Limb (tissue), 2 donors: Measurements from ENCODE around the gene GCN1.

ENCODE experiments used
- DNase-seq, 2 donors: peaks; one replicate each; pipeline ENCODE4 v3.0.0-alpha.2; 2016; ENCODE audit errors: extremely low spot score in 2 of 2

Gene GCN1

DNA sequence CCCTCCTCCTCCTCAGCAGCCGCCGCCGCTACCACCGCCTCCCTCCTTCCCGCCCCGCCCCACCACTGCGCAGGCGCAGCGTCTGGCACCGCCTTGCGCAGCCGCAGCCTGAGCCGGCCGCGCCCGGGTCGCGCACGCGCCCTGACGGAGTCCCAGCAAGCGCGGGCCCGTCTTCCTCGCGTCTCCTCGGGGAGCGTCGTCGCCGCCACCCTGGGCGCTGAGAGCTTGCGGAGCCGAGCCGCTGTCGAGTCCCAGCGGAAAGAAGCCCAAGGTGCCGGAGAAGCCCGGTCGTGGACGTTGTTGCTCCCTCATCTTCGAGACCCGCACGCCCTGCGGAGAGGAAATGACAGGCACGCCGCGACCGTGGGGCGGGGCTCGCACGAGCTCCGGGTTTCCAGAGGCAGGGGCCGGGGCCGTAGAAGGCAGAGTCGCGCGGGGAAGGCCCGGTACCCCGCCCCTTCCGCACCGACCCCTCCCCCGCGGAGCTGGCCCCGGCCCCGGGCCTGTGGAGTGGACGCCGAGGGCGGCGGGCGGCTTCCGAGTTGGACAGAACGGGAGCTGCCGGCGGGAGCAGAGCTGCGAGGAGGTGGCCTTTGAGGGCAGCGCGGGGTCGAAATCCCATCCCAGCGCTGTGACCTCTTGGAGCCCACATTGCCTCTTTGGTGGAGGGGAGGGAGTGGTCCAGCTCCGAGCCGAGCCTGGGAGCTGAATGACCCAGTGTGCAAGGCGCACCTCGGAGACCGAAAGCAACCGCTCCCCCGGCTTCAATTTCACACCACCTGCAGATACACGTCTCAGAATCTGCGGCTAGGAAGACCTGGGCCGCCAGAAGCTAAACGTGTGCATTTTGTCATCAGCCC is 77.5 kb downstream of the GCN1 start:
- DNase-seq: peak; percentile 94 to 98

DNA sequence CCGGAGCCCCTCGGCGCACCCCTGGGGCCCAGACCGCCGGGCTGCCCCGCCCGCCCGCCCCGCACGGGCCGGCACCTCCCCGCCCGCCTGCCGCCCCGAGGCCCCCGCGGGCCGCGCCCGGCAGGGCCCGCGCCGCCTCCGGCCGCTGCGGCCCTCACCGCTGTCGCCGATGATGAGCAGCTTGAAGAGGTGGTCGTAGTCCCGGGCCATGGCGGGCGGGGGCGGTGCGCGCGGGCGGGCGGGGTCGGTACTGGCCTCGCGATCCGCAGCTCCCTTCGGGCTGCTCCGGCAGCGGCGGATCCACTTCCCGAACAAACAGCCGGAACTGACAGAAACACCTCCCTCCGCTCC is 78.1 kb downstream of the GCN1 start, which contains the start of gene RAB35:
RAB35 (minus strand) TSS at position 313 of the 351 bp plus-strand sequence; CDS start at position 210, 103 bp downstream.
- no peak for DNase-seq

DNA sequence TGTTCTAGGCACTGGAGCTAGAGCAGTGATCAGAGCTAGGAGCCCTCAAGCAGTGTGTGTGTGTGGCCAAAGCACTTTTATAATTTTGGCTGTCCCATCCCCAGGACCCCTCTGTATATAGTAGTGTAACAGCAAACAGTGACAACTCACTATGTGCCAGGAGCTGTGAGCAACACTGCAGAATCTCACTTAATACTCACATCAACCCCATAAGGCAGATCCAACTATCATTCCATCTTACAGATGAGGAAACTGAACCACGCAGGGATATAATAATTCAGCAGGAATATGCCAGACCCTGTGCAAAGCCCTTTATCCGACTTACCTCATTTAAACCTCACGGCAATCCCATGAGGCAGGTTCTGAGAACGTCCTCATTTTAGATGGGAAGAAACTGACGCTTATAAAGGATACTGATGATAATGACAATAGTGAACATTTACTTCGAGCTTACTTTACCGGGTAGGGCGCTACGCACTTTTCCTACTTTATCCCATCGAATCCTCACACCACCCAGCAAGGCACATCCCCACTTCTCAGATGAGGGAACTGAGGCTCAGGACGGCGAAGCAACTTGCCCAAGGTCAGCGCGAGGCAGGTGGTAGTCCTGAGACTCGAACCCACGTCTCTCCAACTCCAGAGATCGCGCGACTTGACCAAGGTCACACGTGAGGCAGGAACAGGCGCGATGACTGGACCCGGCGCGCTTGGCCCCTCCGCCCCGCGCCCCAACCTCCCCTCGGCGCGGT is 78.6 kb downstream of the GCN1 start:
- DNase-seq: peak in 1 of 2 donors; percentile 54

DNA sequence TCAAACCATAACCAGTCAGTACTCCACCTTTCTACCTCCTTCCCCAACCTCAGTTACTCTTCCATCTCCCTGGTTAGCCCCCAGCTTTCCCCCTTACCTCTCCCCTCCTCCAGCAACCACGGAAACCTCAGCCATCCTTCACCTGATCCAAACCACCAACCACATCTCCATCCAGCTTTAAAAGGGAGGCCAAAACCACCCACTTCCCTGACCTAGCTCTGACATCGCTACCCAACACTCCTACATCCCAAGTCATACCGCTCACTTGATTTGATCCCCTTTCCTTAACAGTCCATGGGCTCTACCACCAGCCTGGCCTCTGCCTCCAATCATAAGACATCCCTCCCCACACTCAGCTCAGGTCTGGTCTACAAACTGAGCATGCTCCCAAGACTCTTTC is 79.4 kb downstream of the GCN1 start:
- no peak for DNase-seq

DNA sequence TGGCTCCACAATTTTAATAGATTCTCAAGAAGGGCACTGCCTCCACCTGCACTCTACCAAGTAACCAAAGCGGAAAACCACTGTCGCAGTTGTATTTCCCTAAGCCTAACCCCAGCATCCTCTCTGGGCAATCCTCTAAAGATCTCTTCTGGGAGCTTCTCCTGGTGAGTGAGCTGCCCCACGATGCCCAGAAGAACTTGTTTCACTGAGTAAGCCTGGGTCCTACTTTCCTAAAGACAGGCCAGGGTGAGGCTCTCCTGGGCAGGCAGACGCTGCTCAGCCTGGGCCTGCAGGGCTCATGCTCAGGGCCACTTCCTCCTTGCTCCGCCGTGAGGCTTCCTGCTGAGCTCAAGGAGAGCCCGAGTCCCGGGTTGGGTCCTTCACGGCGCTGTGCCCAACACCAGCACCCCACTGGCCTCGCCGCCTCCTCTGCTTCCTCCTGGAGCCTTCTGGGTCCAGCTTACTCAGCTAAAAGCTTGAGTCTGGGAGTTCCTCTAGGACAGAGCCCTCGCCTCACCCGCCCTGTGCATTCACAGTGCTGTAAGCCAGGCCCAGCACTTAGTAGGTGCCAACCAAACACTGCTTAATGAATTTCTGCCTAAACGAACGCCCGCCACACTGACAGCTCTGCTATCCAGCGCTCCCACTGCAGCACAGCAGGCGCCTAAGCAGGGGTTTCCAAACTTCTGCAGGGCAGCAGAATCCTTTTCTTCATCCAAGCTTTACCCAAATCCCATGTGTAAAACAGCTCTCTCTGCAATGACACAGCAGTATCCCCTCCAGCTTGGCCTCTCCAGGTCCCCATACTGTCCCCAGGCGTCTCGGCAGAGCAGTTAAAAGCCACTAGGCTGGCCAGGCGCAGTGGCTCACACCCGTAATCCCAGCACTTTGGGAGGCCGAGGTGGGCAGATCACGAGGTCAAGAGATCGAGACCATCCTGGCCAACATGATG is 83.7 kb downstream of the GCN1 start:
- DNase-seq: no peak

DNA sequence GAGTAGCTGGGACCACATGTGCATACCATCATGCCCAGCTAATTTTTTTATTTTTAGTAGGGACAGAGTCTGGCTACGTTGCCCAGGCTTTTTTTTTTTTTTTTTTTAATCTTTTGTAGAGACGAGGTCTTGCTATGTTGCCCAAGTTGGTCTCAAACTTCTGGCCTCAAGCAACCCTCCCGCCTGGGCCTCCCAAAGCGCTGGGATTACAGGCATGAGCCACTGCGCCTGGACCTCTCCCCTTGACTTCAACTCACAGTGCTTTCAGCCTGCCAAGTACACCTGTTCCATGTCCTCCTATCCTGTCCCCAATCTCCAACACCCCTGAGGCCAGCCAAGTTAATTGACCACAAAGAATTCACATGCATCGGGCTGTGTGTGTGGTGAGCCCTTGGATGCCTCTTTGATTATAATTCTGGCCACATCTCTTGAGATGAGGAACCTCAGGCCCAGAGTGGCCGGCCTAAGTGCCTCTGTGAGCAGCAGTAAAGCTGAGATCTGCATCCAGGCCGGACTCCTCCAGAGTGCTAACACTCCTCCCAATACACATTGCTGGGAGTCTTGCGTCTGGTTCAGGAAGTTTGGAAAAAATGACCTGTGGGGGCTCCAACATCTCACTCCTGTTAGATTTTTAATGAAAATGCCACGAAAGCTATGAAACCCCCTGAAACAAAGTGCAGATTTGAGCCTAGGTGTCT is 84.8 kb downstream of the GCN1 start:
- no peak for DNase-seq

DNA sequence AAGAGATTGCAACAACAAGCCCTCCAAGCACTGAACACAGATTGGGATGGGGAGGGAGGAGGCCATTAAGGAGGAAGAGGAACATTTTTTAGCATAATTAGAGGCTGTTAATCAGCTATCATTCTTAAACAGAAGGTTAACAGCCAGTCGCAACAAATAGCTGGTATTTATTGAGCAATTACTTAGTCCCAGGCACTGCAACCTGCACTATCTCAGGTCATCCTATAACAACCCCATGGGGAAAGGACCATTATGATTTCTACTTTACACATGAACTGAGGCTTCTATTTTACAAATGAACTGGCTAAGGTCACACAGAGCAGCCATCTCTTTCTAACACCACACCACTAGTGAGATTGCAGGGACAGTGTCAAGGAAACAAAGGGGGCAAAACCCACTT is 88.4 kb downstream of the GCN1 start:
- DNase-seq: no peak

DNA sequence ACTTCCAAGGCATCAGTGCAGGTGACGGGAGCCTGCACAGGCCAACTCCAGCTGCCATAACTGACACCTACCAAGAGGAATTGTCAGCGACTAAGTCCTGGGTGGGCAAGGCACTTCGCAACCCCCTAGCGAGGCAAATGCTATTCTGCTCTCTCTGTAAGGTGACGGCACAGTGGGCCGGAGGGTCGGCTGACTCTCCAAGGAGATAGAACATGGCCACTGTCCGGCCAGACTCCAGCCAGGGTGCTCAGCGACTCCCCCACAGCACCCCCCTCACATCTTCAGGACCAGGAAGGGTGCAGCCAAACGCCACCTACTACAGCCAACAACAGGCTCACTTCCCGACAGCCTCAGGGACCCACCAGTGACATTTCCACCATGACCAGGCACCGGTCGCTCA is 91.1 kb downstream of the GCN1 start:
- no peak for DNase-seq

DNA sequence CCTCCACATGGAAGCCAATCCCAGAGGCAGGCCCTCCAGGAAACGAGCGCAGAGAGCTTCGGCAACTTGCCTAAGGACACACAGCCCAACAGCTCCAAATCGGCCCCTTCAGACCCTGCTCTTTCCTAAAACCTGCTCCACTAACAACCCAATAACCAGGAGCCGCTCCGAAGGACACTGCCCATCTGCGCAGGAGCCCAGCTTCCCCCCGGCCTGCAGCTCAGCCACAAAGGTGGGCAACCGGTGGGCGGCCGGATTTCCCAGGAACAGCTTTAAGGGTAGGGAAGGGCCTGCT is 91.5 kb downstream of the GCN1 start:
- DNase-seq: no peak

DNA sequence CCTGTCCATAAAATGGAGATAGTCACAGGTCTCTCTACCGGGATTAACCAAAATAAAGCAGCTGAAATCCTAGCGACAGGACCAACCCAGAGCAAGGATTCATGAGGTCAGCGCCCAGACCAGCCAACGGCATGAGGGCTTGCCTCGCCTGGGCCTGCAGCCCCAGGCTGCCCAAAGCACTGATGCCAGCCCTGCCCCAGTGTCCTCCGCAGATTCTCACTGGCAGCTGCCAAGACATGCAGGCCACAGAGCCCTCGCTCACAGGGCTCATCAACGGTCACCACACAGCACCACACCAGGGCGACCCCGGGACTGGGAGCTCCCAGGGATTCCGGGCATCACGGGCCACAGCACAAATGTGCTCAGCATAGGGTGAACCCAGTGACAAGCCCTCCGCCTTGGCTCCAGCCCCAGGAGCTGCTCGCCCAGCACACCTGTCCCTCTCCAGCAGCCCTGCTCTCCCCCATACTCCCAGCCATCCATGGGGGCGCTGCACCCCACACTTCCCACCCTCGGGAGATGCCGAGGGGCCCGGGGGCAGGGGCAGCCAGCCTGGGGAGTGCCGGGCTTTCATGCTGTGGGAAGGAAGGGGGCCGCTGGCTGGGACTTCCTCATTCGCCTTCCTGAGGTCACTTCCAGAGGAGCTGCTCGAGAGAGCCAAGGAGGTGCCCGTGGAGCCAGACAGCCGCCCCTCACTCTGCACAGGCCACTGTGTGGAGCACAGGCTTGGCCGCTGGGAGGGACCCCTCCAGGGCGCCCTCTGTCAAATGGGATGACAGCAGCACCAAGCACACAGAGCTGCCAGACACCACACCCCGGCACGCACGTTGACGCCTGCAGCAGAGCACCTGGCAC is 92.1 kb downstream of the GCN1 start:
- DNase-seq: no peak

DNA sequence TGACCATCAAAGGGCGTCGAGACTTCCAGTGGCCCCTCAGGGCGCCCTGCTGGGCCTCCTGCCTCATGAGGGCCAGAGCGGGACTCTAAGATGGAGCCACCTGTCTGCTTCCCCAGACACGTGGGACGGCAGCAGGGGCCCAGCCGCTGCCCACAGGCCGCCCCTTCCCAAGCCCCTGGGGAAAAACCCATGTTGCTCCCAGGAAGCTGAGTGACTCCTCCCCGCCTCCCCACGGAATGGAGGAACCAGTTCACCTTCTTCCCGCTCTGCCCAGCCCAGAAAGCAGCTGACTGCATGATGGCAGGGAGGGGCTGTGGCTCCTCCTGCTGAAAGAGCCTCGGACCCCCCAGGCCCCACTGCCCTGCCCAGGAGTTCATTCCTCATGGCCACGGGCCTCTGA is 92.9 kb downstream of the GCN1 start:
- DNase-seq: no peak

DNA sequence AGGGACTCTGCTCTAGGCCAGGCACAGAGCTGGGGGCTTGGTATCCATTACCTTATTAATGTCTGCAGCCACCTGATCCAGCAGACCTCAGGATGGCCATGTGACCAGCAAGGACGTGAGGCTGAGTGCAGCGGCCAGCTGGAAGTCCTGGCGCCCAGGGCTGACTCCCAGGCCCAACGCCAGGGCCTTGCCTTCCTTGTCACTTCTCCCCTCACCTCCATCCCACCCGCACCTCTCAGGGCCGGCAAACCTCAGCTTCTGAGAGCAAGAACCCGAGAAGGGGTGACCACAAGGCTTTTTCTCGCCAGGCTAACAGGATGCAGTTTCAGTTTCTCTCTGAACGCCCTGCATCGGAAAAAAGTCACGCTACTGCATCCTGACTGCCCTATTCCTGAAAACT is 93.3 kb downstream of the GCN1 start:
- no peak for DNase-seq

DNA sequence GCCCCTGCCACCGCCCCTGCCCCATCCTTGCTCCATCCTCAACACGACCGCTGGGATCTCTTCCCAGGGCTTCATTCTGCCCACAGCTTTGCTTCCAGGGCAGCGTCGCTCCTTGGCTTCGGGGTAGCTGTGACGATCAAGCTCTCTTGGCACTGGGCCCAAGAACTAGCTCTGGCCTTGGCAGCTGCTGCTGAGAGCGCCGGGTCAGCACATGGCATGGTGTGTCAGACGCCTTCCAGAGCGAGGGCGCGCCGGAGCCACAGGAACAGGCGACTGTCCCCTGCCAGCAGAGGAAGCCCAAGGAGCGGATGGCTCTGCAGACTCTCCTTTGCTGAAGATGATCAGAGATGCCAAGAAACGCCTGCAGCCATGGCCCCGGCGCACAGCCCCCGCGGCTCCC is 93.9 kb downstream of the GCN1 start:
- peak; percentile 50 to 59 for DNase-seq

DNA sequence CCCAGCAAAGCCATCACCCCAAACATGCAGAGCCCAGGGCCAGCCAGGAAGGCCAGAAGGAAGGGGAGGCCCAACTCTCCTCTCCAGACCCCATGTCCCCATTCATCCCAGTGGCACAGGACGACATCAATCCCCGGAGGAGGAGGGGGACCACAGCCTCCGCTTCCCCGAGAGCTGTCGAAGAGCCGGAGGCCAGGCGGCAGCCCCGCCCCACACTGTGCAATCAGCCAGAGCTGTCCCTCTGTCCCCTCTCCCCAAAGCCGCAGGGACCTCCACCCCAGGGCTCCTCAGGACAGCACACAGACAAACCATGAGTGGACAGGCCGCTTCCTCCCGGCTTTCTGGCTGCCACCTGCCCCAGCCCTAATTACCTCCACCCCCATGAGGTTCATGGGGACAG is 94.8 kb downstream of the GCN1 start:
- no peak for DNase-seq

DNA sequence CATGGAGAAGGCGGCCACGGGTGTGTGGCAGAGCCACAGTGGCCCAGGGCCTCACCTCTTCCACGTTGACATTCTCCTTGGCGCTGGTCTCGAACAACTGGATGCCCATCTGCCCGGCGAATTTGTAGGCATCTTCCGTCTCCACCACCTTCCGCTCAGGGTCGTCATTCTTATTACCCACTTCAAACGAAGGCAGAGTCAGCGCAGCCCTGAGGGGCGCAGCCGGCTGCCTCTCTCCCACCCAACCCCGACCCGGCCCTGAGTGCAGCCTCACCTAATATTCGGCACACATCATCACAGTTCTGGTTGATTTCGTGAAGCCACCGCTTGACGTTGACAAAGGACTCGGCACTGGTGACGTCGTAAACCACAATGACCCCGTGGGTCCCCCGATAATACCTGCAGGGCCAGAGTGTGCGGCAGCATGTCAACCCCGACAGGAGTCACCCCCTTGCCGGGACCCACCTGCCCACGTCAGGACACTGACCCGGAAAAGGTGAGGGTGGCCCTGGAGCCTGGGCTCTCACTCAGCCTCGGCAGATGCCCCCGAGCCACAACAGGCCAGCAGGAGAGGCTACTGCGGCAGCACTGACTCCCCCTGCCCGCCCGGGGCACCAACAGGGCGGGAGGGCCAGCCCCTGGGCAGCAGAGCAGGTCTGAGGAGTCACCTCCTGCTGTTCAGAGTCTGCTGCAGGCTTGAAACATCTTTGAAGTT is 95.6 kb downstream of the GCN1 start:
- DNase-seq: no peak

DNA sequence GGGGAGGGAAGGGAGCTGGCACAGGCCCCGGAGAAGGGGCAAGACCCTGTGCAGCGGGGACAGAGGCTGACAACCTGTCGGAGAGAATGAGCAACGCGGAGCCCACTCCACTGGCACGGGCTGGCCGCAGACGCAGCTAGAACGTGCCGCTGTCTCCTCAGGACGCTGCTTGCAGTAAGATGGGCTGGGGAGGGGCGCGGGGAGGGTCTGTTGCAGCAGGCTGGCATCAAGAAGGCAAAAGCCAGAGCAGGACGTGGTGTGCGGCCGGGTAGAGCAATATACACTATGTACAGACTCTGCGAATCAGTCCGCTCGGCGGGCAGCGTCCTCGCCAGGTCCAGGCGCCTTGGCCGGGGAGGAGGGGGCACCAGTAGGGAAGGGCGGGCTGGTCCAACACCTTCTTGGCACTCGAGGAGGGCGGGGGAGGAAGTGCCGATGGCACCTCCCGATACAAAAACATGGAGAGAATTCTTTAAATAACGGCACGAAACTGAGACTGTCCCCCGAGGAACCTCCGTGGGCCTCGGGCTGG is 97.8 kb downstream of the GCN1 start:
- DNase-seq: no peak

DNA sequence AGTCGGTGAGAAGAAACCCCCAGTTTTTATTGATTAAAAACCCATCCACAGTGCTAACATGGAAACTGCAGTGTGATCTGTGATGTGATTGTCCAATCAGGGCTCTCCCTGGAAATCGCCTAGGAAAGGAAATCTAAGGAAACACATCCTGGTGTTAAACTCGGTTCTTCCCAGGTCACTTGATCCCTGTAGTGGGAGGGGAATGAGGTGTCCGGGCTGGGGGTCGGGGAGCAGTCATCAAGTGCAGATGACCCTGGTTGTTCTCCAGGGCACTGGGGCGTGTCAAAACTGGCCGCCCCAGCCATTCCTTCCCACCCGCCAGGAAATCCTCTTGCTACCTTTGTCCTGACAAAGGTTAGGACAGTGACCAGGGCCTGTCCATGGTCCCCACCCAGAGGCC is 98.8 kb downstream of the GCN1 start:
- DNase-seq: no peak

DNA sequence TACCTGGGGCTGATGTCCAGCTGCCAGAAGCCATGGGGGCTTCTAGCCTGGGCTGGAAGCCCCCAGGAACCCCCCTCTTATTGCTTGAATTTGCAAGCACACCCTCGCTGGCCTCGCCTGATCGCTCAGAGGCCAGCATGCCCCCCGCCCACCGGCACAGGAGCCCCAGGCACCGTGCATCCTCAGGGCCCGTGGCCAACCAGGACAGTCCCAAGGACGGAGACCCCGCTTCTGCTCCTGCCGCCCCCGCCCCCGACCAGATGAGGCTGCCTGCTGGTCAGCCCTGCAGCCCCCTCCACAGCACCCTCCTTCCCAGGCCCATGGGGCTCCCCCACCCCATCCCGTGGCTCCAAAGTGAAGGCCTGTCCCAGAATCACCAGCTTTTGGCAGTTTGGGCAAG is 99.2 kb downstream of the GCN1 start:
- no peak for DNase-seq

DNA sequence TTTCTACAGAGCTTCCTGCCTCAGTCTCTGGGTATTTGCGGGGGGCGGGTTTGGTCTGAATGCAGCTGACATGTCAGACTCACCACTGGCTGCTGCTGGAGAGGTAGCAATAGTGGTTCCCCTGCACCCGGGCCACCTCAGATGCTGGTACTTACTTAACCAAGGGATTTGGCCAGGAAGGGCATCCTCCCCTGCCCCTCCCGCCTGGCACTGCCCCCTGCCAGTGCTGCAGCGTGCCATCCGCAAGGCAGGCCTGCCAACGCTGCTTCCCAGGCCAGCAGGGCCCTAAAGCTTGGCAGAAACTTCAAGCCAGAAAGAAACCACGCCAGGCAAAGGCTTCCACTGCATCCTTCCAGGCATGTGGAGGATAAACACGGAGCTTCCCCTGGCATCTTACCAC is 100.0 kb downstream of the GCN1 start:
- no peak for DNase-seq
